COR-L47 (cell line): Measurements from ENCODE around the gene AGR3.

Experiments
- DNase-seq: peaks from one replicate; lab custom pipeline; 2025; lab: John Stamatoyannopoulos, UW

The AGR3 gene

DNA sequence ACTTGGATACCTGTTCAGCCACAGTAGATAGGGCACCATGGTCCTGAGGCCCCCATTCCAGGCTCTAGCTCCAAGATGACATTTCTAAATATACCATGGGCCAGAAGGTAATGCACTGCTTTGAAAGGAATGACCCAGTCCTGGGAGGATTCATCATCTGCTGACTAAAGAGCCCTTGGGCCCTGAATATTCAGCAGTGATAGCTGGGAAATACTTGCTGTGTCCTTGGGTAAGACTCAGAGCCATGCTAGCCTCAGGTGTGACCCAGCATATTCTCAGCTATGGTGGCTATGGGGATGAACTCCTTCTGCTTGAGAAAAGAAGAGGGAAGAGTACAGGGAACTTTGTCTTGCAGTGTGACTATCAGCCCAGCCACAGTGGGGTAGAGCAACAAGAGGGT, 55.7 kb downstream of the AGR3 start:
- no peak for DNase-seq

GRCh38 chr7:16822029-16822428, 59.8 kb downstream of the AGR3 start:
- DNase-seq = no peak

DNA sequence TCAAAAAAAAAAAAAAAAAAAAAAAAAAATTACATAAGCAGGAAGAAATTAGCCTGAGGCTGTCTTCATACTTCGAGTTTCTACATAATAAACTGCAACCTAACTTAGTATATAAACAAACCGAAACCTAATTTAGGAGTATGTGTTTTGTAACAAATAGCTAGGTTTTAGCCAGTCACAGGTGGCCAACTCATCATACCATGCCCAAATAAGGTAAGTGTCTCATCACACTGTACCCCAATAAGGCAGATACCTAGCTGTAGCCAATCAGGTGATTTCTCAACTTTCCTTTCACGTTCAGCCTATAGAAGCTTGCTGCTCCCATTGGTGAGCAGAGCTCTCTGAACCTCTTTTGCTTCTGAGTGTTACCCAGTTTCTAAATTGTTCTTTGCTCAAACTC, 63.1 kb downstream of the AGR3 start:
- DNase-seq = no peak

GRCh38 chr7:16817536-16817935, 64.2 kb downstream of the AGR3 start:
- no peak for DNase-seq

- DNase-seq = no peak
Measured at GRCh38 chr7:16816824-16817223, 65.0 kb downstream of the AGR3 start.

DNA sequence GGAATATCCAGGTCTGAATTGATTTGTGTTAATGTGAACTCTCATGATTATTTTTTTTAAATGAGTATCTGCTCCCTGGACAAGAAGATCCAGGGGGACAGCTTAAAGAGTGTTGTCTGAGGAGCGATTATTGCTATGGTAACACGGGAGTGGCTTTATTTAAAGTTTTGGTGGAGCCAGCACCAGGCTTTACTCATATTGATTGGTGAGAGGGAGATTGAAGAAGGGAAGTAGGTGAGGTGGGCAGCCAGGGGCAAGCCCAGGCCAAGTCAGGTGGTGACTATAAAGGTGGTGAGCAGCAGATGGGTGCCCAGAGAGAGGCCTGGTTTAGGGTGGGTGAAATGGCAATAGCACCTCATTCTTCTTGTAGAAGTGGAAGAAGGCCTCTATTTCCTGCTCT, 66.8 kb downstream of the AGR3 start:
- no peak for DNase-seq

GRCh38 chr7:16813232-16813616, 68.6 kb downstream of the AGR3 start:
- no peak for DNase-seq

- DNase-seq = no peak
Measured at GRCh38 chr7:16812542-16813231, 69.1 kb downstream of the AGR3 start.

GRCh38 chr7:16811551-16811950, 70.2 kb downstream of the AGR3 start:
- DNase-seq = no peak

- DNase-seq = no peak
Measured at GRCh38 chr7:16810573-16810972, 71.2 kb downstream of the AGR3 start.

DNA sequence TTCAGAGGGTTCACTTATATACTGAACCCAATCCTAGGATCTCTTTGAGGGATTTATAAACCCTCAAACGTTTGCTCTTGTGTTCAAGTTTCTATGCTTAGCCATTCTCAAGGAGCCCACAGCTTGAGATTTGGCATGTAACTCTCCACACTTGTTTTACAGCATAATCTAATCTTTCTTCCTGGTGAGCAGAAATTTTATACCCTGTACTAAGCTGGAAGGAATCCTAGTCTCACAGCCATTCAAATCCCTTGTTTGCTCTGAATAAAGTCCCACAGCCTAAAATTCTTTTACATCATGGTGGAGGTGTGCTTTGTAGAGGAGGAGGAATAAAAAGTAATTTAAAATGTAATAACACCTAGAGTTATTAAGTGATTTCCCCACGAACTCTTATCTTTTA, 71.7 kb downstream of the AGR3 start:
- DNase-seq = no peak
